Measurements from ENCODE around the gene FER1L5. TPM values are rescaled to one million over a fixed set of nuclear protein-coding genes. Genes with fewer than 3 reads are reported as not detected.

The FER1L5 gene
- total and polyA plus RNA-seq, 2 donors (not counting 1 experiment from before 2014, with no cell fraction given): not detected

GRCh38 chr2:96715658-96716057 is 73.1 kb downstream of the FER1L5 start:
- Mint-ChIP-seq H3K4me1 (no peaks in the 10 kb centered on the region), H3K27ac (no peak overlapping the region), H3K9me3 (ENCODE audit: insufficient read depth) (no peaks in the 10 kb centered on the region), H3K4me3 (no peak overlapping the region), H3K27me3 (no peaks in the 10 kb centered on the region)
- Histone ChIP-seq H3K4me3 (ENCODE audit: control extremely low read depth in 1 of 5, extremely low read depth in 1 of 5, insufficient read depth in 1 of 5, low read depth in 2 of 5, low read length in 4 of 5) (no peak overlapping the region), H3K79me2 (ENCODE audit: control insufficient read depth, insufficient read depth, low read length) (no peaks in the 10 kb centered on the region), H3K9ac (ENCODE audit: low read length) (no peak overlapping the region), H3K27me3 (replicated peaks in 1 of 4; ENCODE audit: control extremely low read depth in 1 of 4, control insufficient read depth in 3 of 4, insufficient read depth in 4 of 4, low read length in 3 of 4) (no peaks in the 10 kb centered on the region), H2AFZ (ENCODE audit: insufficient read depth, low read depth, low read length, poor library complexity, severe bottlenecking) (no peak overlapping the region), H3K4me2 (replicated peaks; ENCODE audit: low read depth, low read length, poor library complexity, severe bottlenecking) (no peak overlapping the region), H3K27ac (ENCODE audit: low read length in 2 of 2) (no peak overlapping the region), H3K36me3 (replicated peaks in 1 of 2; ENCODE audit: control extremely low read depth in 1 of 2, control insufficient read depth in 1 of 2, extremely low read depth in 1 of 2, insufficient read depth in 2 of 2, low read length in 1 of 2) (peaks cover 7 to 21% of the 10 kb centered on the region in 2 experiments), H3K4me1 (ENCODE audit: control insufficient read depth in 2 of 2, insufficient read depth in 2 of 2, low read length in 2 of 2) (no peaks in the 10 kb centered on the region), H4K20me1 (ENCODE audit: control insufficient read depth, insufficient read depth, low read length, poor library complexity, severe bottlenecking) (no peaks in the 10 kb centered on the region), H3K9me3 (ENCODE audit: control extremely low read depth in 1 of 3, control insufficient read depth in 2 of 3, insufficient read depth in 1 of 3, low read length in 2 of 3) (no peaks in the 10 kb centered on the region)
- ATAC-seq (ENCODE audit: low read depth): no peak
- intact Hi-C loops (cut with micrococcal nuclease): no loop called here
- WGBS (ENCODE audit: insufficient coverage): no CpG with 5 or more reads among the region's 5 CpGs
- no peak for DNase-seq
- ChIA-PET POLR2A (no interaction called here), CTCF (no interaction called here)
- no peak for TF ChIP-seq EZH2 (IDR thresholded peaks at IDR 0.05; ENCODE audit: borderline replicate concordance, insufficient read depth, low read depth, low read length, poor library complexity, severe bottlenecking)
- TF ChIP-seq, protein P1, sequence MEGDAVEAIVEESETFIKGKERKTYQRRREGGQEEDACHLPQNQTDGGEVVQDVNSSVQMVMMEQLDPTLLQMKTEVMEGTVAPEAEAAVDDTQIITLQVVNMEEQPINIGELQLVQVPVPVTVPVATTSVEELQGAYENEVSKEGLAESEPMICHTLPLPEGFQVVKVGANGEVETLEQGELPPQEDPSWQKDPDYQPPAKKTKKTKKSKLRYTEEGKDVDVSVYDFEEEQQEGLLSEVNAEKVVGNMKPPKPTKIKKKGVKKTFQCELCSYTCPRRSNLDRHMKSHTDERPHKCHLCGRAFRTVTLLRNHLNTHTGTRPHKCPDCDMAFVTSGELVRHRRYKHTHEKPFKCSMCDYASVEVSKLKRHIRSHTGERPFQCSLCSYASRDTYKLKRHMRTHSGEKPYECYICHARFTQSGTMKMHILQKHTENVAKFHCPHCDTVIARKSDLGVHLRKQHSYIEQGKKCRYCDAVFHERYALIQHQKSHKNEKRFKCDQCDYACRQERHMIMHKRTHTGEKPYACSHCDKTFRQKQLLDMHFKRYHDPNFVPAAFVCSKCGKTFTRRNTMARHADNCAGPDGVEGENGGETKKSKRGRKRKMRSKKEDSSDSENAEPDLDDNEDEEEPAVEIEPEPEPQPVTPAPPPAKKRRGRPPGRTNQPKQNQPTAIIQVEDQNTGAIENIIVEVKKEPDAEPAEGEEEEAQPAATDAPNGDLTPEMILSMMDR (IDR thresholded peaks at IDR 0.05): no peak

GRCh38 chr2:96716388-96716787 is 73.8 kb downstream of the FER1L5 start:
- no peak for DNase-seq
- H3K4me3 ChIP-seq (ENCODE audit: control extremely low read depth in 1 of 5, extremely low read depth in 1 of 5, insufficient read depth in 1 of 5, low read depth in 2 of 5, low read length in 4 of 5): no peak overlapping the region
- ChIA-PET CTCF (no interaction called here), POLR2A (no interaction called here)
- no peak overlapping the region for H3K27ac Mint-ChIP-seq
- no peaks in the 10 kb centered on the region for H4K20me1 ChIP-seq (ENCODE audit: control insufficient read depth, insufficient read depth, low read length, poor library complexity, severe bottlenecking)
- H3K9me3 ChIP-seq (ENCODE audit: control extremely low read depth in 1 of 3, control insufficient read depth in 2 of 3, insufficient read depth in 1 of 3, low read length in 2 of 3): no peaks in the 10 kb centered on the region
- H3K4me1 ChIP-seq (ENCODE audit: control insufficient read depth in 2 of 2, insufficient read depth in 2 of 2, low read length in 2 of 2): no peaks in the 10 kb centered on the region
- peaks cover 3 to 14% of the 10 kb centered on the region in 2 experiments for H3K36me3 ChIP-seq (replicated peaks in 1 of 2; ENCODE audit: control extremely low read depth in 1 of 2, control insufficient read depth in 1 of 2, extremely low read depth in 1 of 2, insufficient read depth in 2 of 2, low read length in 1 of 2)
- no peaks in the 10 kb centered on the region for H3K27me3 ChIP-seq (replicated peaks in 1 of 4; ENCODE audit: control extremely low read depth in 1 of 4, control insufficient read depth in 3 of 4, insufficient read depth in 4 of 4, low read length in 3 of 4)
- no peak overlapping the region for H3K4me3 Mint-ChIP-seq
- H3K79me2 ChIP-seq (ENCODE audit: control insufficient read depth, insufficient read depth, low read length): no peaks in the 10 kb centered on the region
- intact Hi-C loops (cut with micrococcal nuclease): no loop called here
- no peaks in the 10 kb centered on the region for H3K4me1 Mint-ChIP-seq
- H3K27me3 Mint-ChIP-seq: no peaks in the 10 kb centered on the region
- no peak overlapping the region for H3K9ac ChIP-seq (ENCODE audit: low read length)
- no peak overlapping the region for H3K27ac ChIP-seq (ENCODE audit: low read length in 2 of 2)
- H3K4me2 ChIP-seq (replicated peaks; ENCODE audit: low read depth, low read length, poor library complexity, severe bottlenecking): no peak overlapping the region
- TF ChIP-seq EZH2 (IDR thresholded peaks at IDR 0.05; ENCODE audit: borderline replicate concordance, insufficient read depth, low read depth, low read length, poor library complexity, severe bottlenecking): no peak
- TF ChIP-seq, protein P1 (IDR thresholded peaks at IDR 0.05): no peak
- no peaks in the 10 kb centered on the region for H3K9me3 Mint-ChIP-seq (ENCODE audit: insufficient read depth)
- ATAC-seq (ENCODE audit: low read depth): no peak
- no peak overlapping the region for H2AFZ ChIP-seq (ENCODE audit: insufficient read depth, low read depth, low read length, poor library complexity, severe bottlenecking)
